Pericardium fibroblast (primary cell): Measurements from ENCODE around the gene ZNF92. TPM values are rescaled to one million over a fixed set of nuclear protein-coding genes. Genes with fewer than 3 reads are reported as not detected.

Experiments
- total RNA-seq: library from RNA; depleted of rRNA; stranded (reverse); fragments of >200 nt; gene quantifications from 2 replicates; pipeline ENCODE4 v1.2.3, GENCODE V29; 2015

ZNF92 gene
- 3.0 and 4.4 TPM in 2 replicates for total RNA-seq

DNA sequence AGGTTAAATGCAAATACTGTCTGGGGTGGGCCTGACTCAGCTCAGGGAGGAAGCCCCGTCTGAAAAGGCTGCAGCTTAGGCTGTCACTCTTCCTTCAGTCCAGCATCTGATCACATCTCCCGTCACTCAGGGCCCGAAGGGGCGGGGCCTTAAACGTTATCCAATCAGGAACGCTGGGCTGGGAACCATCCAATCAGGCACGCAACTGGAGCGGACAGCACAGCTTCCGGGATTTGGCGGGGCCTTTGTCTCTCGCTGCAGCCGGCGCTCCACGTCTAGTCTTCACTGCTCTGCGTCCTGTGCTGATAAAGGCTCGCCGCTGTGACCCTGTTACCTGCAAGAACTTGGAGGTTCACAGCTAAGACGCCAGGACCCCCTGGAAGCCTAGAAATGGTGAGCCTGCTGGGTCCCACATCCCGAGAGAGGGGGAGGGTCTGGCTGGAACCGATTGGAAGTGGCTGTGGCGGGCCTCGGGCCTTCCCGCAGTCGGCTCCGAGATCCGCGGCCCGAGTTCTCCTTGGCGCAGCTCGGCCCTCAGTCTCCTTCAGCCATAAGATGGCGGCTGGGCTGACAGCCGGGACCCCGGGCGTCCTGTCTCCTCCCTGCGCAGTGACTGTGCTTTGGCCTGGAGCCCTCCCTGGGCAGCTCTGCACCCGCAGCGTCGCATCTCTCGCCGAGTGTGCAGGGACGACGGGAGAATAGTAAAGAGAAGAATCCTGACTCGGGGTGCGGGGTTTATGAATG is at the start of gene ZNF92:
Gene ZNF92, plus strand, starts transcription at position 248 of the 744 bp plus-strand sequence. Its CDS starts 143 bp downstream, at position 391.

